Nephron progenitor cell (in vitro differentiated cells): ENCODE data around the gene ZNF124.

Experiments used
- DNase-seq: peaks from one replicate; pipeline ENCODE4 v3.0.0; 2021
- H3K27ac Mint-ChIP-seq: 2 replicates; pipeline ENCODE4 v1.8.0; 2021; ENCODE audit warnings: mild to moderate bottlenecking, moderate library complexity, mixed read lengths
- H3K27me3 Mint-ChIP-seq: 2 replicates; pipeline ENCODE4 v1.8.0; 2021; ENCODE audit warnings: mild to moderate bottlenecking, low read depth, mixed read lengths; ENCODE audit not compliant: poor library complexity
- H3K36me3 Mint-ChIP-seq: 2 replicates; pipeline ENCODE4 v1.8.0; 2021; ENCODE audit warnings: low read depth, mixed read lengths
- H3K4me1 Mint-ChIP-seq: 2 replicates; pipeline ENCODE4 v1.8.0; 2021; ENCODE audit warnings: mixed read lengths
- H3K4me3 Mint-ChIP-seq: 2 replicates; pipeline ENCODE4 v1.8.0; 2021; ENCODE audit warnings: mild to moderate bottlenecking, moderate library complexity, mixed read lengths
- H3K9me3 Mint-ChIP-seq: 2 replicates; pipeline ENCODE4 v1.8.0; 2021; ENCODE audit warnings: mild to moderate bottlenecking, moderate library complexity, mixed read lengths
- CTCF ChIP-seq: fragments of 200-600 bp; sonication (generic); IDR thresholded peaks from 2 replicates; pipeline ENCODE4 v1.5.0; 2021; ENCODE audit warnings: antibody characterized with exemption

ZNF124 gene

DNA sequence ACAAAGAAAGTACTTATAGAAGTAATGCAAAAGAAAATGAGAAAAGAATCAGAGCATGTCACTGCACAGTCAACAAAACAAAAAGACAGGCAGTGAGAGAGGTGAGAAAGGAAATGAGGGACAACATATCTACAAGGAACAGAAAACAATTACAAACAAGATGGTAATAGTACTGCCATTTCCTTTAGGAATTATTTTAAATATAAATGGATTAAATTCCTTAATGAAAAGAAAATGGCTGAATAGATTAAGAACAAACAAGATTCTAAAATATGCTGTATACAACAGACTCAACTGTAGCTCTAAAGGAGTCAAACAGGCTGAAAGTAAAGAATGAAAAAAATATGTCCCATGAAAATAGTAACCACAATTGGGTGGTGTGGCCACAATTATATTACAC lies 22.1 kb upstream of the ZNF124 start:
- H3K4me1 Mint-ChIP-seq = no peaks in the 10 kb centered on the region
- no peak overlapping the region for H3K27ac Mint-ChIP-seq
- H3K4me3 Mint-ChIP-seq = no peak overlapping the region
- H3K27me3 Mint-ChIP-seq = no peaks in the 10 kb centered on the region
- TF ChIP-seq CTCF = no peak
- peaks cover 71% of the 10 kb centered on the region for H3K9me3 Mint-ChIP-seq
- DNase-seq = no peak
- H3K36me3 Mint-ChIP-seq = peaks cover 100% of the 10 kb centered on the region

- no peak for DNase-seq
- H3K27me3 Mint-ChIP-seq = no peaks in the 10 kb centered on the region
- peaks cover 87% of the 10 kb centered on the region for H3K9me3 Mint-ChIP-seq
- H3K4me1 Mint-ChIP-seq = no peaks in the 10 kb centered on the region
- H3K27ac Mint-ChIP-seq = no peak overlapping the region
- no peak for TF ChIP-seq CTCF
- H3K36me3 Mint-ChIP-seq = peaks cover 94% of the 10 kb centered on the region
- no peak overlapping the region for H3K4me3 Mint-ChIP-seq
Measured at GRCh38 chr1:247189981-247190798, 18.4 kb upstream of the ZNF124 start.

- Mint-ChIP-seq H3K4me1 (no peaks in the 10 kb centered on the region), H3K4me3 (no peak overlapping the region), H3K36me3 (peaks cover 53% of the 10 kb centered on the region), H3K27ac (no peak overlapping the region), H3K27me3 (peaks cover 5% of the 10 kb centered on the region), H3K9me3 (peaks cover 75% of the 10 kb centered on the region)
- no peak for TF ChIP-seq CTCF
- DNase-seq = no peak
Measured at GRCh38 chr1:247185667-247186066, 13.8 kb upstream of the ZNF124 start.

DNA sequence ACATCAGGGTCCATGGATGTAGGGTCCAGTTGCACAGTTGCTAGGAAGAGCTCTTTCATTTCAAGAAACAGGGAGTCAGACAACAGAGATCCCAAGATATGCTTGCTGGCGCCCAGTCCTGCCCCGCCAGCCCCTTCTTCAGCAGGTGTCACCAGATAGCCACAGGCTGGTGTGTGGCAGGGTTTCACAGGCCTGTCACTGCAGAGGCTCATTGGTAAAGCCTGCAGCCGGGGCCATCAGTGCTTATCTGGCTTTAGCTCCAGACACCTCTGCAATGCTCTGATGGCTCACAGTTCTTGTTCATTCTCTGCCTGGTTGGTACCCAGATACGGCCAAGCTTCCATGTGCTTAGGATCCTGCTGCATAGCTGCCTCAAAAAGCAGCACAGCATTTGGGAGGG lies 12.4 kb upstream of the ZNF124 start:
- no peaks in the 10 kb centered on the region for H3K4me1 Mint-ChIP-seq
- no peak for TF ChIP-seq CTCF
- peaks cover 68% of the 10 kb centered on the region for H3K9me3 Mint-ChIP-seq
- H3K4me3 Mint-ChIP-seq = no peak overlapping the region
- DNase-seq = no peak
- H3K27ac Mint-ChIP-seq = no peak overlapping the region
- peaks cover 39% of the 10 kb centered on the region for H3K36me3 Mint-ChIP-seq
- peaks cover 5% of the 10 kb centered on the region for H3K27me3 Mint-ChIP-seq

DNA sequence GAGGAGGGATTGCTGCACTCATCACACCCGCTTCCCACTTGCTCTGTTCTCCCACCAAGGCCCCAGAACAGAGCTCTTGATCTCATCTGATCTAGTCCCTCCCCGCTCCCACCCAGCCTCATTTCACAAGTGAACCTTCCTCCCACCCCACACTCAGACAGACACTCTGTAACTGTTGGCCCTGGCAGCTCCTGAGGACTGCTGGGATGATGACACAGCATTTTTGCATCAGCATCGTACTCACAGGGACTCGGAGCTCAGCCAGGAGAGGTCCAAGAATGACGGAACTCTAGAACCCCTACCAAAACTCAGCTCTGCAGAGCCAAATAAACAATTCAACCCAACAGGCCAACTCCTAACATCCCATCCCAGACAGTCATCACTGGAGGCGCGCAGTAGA lies 11.2 kb upstream of the ZNF124 start:
- no peak for DNase-seq
- TF ChIP-seq CTCF = no peak
- H3K9me3 Mint-ChIP-seq = peaks cover 62% of the 10 kb centered on the region
- no peak overlapping the region for H3K4me3 Mint-ChIP-seq
- H3K27ac Mint-ChIP-seq = no peak overlapping the region
- peaks cover 5% of the 10 kb centered on the region for H3K27me3 Mint-ChIP-seq
- H3K36me3 Mint-ChIP-seq = peaks cover 29% of the 10 kb centered on the region
- no peaks in the 10 kb centered on the region for H3K4me1 Mint-ChIP-seq

DNA sequence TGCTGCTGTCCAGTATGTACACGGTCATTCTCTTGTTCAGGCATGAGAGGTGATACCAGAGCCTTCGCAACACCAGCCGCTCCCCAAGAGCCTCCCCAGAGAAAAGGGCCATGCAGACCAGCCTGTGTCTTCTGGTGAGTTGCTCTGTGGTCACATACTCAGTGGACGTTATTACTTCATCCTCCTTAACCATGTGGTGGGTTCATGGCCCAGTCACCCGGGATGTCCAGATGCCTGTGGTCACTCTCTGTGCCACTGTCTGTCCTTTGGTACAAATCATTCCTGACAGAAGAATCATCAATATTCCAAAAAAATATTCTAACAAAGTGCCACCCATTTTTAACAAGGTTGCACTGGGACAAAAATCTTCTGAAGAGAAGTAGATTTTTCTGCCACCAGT lies 8.8 kb upstream of the ZNF124 start:
- Mint-ChIP-seq H3K9me3 (peaks cover 42% of the 10 kb centered on the region), H3K4me3 (no peak overlapping the region), H3K27me3 (peaks cover 5% of the 10 kb centered on the region), H3K36me3 (peaks cover 8% of the 10 kb centered on the region), H3K27ac (no peak overlapping the region), H3K4me1 (no peaks in the 10 kb centered on the region)
- no peak for DNase-seq
- TF ChIP-seq CTCF = no peak
